Endometrium (tissue), 2 donors: ENCODE measurements around the gene ZNF536.
A peak's percentile ranks its signal among the peaks of the same experiment; 100 is the strongest.
"Not testable (repeated sequence)": the region's sequence is repeated elsewhere in the genome, so short reads cannot be mapped to it uniquely, and the experiment has no call there.

Source experiments
- FAIRE-seq: peaks from 2 replicates; lab custom pipeline; 2012; peaks lifted over from hg19 to GRCh38; lab: Jason Lieb, UNC
- donor health status: control.
- donor health status: control.

Gene ZNF536

DNA sequence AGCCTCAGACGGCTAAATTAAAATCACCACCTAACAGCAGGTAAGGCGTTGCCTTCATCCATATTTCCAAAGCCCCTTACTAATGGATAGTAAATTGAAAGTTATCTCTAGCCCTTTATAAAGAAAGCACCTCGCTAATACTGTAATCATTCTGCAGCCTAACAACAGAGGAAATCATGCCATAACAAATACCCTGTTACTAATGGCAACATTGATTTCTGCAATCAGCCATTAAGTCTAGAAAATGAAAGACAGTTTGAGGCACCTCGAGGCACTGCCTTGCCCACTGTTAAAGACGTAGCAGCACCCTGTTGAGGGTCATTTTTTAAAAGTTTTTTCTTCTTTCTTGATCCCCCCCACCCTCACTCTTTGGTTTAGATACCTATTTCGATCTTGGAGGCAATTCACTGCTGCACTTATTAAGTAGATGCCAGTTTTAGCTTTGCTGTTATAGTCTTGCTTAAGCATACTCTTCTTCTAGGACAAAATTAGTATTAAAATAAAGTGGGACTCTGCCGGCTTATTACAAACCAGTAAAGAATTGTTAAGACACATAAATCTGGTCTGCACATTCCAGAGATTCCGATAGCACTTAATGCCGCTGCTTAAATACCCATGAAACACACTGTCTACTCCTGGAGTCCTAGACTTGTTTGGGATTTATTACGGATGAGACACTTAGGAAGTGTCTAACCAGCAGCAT lies 74.8 kb downstream of the ZNF536 start:
- FAIRE-seq = no peak

DNA sequence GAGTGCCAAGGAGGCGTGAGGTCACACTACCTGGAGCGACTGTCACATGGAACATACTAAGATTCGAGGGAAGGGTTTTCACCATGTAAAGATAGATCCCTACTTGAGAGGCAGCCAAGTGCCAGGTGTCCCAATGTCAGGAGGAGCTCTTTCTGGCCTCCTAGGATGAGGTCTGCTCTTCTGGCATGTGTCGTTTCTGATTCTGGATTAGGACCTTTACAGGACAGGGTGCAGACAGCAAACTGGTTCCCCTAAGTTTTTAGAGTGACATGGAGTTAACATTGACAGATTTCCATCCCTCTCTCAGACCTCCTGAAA lies 75.3 kb downstream of the ZNF536 start:
- FAIRE-seq = no peak

DNA sequence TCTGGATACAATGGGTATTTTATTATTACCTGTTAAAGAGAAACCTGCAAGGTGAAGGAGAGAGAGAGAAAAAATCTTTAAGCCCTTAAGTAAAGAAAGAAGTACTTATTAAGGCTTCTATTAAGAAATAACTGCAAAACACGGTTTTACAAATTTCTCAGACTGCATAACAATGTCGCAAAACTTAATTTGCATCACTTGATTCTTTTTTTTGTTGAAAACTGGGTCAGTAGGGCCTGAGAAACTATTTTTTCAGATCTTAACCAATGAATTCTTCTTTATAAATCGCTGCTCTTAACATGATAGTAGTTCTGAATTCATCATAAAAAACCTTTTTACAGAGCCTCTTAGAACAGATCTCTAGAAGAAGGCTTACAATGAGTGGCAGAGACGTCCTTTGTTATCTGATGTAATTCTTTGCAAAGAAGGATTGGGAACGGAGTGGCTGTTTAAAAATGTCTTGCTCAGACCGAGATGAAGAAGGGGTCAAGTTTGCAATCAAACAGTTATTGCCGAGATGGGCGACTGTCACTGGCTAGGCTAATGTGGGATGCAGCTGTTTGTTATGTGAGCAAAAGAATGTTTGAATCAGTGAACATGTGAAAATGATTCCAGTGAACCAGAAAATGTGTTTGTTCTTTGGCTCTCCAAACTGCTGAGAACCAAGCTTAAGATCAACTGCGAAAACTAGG lies 76.3 kb downstream of the ZNF536 start:
- peak; percentile 12 for FAIRE-seq

DNA sequence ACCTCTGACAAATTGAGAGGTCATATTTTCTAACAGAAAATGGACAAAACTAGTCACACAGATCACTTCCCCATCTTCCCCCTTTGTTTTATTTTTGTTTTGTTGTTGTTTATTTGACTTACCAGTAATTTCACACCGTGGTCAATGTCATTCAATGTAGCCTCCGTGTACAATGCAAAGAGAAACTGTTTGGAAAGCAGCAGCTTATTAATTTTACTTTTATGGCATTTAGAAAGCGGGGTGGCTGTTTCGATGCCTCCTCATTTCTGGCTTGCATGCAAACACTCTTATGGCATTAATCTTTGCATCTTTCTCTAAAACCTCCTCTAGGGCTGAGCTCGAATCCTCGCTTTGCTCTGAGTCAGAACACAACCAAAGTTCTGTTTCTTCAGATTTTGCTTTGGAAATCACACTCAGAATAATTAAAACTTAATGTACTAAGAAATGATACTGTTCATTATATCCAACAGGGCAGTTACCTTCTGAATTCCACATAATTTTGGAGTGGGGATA lies 77.0 kb downstream of the ZNF536 start:
- FAIRE-seq = no peak

DNA sequence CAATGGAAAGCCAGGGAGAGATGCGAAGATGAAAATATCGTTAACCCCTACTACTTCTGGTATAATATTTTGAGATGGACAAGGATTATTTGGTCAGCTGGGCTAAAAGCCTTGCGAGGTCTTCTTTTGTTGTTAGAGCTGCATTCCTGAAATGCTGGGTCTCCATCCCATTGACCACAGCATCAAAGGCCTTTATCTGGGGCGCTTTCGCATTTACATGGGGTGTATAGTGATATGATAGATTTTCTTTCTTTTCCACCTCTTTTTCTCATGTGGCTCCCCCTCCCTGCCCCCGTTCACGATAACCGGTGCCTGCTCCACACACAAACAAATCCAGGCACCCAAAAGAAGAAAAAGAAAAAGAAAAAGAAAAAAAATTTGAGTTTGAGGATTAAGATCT lies 77.5 kb downstream of the ZNF536 start:
- no peak for FAIRE-seq

DNA sequence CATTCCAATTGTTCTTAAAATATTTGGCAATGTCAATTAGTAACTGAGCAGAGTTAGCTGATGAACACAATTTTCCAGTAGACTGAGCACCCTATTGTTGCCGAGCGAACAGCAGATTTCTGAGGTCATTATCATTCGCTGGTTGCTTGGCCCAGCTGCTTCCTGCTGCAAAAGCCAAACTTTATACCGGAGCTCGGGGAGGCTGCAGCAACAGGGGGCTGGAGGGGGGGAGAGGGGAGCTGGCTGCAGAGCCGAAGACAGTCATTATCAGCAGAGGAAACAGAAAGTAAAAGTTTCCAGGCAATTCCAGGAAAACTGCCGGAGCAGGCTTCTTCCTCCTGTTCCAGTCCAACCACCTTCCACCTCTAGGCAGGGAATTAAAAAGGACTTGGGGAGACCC lies 77.9 kb downstream of the ZNF536 start:
- FAIRE-seq = no peak

DNA sequence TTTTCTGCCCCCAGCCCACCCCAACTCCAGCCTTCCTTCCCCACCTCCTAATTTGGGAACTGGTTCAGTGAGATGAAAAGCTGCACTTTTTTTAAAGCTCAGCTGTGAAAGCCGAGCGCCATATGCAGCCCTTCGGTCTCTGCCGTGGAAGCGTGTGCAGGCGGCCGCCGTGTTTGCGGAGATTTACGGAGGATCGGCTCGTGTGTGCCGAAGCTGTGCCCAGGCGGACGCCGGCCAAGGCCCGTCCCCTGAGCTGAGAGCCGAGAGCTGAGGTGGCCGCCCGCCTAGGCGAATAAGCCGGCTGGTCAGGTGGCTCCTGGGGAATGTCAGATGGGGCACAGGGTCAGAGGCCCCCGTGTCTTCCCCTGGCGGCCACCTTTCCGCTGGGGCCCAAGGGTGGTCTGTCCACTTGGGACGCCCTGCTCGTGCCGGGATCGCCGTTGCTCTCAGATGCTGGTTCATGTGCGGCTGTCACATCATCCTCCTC lies 78.7 kb downstream of the ZNF536 start:
- FAIRE-seq = no peak

DNA sequence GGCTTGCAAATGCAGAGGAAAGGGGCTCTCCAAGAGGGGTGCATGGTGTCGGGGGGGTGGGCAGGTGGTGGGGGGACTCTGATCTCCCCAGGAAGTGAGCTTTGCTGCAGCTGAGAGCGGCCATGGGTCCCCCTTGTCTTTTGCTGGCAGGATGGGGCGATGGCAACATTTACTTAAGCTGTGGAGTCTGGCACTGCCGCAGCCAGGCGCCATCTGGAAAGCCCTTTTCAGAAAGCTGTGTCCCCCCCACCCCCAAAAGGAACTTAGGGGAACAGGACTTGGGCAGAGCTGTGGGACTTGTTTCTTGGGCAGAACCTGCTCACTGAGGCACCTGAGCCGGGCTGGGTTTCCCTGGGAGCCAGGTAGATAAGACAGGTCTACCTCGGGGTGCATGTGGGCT lies 80.7 kb downstream of the ZNF536 start:
- no peak for FAIRE-seq

DNA sequence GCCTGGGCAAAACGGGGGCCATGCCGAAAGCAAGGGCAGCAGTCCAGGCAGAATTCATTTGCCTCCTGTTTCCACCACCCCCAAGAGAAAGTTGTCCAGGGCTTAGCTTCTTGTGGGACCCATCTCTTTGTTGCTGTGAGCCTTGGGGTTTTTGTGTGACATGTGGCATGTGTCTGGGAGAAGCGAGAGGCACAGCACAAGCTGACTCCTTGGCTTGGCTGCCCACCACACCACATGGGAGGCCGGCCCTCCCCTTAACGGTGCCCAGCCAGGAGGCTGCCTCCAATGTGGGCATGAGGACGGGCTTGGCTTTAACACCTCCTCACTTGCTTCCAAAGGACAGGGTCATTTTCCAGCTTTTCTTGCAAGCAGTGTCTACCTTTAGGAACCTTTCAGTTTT lies 81.6 kb downstream of the ZNF536 start:
- FAIRE-seq = no peak

DNA sequence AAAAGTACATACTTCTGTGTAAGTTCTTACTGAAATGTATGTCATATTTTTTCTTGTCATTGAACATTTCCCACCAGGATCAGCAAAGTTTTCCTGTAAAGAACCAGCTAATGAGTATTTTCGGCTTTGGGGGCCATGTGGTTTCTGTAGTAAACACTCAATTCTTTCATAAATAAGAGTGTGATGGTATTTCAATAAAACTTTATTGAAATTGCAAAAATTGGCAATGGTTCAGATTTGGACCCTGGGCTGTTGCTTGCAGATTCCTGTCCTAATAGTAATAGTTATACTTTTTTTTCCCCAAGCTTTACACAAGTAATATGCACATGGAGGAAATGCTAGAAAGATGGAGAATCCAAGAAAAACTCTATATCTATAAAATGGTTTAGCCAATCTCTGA lies 83.7 kb downstream of the ZNF536 start:
- FAIRE-seq = no peak

DNA sequence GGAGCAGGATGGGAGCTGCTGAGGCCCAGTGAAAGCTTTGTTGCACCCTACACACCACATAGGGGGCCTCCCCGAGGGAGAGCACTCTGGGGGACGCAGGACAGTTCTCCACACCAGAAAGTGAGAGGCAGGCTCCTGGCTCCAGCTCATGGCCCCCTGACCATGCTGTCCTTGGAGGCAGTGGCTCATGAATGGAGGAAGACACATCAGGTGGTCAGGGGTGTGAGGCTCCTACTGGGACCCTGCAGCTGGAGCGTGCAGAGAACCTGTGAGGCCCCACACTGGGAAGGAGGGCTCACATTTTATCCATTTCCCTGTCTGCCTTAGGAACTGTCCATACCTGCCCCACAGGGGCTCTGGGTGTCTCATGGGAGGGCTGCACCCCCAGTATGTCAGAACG lies 85.3 kb downstream of the ZNF536 start:
- FAIRE-seq = no peak

DNA sequence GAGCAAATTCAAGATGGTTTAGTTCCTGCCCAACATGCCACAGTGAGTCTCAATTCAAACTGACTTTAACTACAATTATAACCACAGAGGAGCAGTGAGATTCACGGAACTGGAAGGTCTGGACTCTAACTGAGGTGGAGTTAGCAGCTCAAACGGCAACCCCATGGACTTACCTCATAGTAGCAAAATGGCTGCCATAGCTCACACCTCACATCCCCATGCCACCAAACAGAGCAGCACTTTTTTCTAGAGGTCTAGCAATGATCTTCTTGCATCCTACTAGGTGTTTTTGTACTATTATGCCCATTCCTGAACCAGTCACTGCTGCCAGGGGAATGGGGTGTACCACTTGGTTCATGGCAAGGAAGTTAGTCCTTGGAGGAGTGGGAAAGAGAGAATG lies 87.7 kb downstream of the ZNF536 start:
- no peak for FAIRE-seq

DNA sequence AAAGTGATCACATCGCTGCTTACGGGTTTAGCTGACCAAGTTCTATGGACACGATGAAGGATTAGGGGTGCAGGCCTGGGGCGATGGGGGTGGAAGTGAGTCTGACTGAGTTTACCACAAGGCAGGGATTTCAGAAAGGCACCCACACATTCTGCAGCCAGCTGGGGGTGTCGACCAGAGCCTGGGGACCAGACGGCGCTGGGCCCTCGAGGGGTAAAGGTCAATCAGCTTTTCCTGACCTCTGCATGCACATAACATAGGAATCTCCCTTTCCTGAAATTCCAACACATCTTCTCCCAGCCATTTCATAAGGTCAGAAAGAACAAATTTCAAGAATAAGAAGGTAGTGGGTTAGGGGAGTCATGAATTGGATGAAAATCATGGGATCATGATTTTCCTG lies 92.0 kb downstream of the ZNF536 start:
- no peak for FAIRE-seq

DNA sequence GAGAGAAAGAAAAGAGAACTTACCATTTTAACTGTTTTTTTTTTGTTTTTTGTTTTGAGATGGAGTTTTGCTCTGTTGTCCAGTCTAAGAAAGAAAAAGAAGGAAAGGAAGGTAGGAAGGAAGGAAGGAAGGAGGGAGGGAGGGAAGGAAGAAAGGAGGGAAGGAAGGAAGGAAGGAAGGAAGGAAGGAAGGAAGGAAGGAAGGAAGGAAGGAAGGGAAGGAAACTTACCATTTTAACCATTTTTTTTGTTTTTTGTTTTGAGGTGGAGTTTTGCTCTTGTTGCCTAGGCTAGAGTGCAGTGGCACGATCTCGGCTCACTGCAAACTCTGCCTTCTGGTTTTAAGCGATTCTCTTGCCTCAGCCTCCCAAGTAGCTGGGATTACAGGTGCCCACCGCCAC lies 94.4 kb downstream of the ZNF536 start:
- not testable (repeated sequence) for FAIRE-seq

DNA sequence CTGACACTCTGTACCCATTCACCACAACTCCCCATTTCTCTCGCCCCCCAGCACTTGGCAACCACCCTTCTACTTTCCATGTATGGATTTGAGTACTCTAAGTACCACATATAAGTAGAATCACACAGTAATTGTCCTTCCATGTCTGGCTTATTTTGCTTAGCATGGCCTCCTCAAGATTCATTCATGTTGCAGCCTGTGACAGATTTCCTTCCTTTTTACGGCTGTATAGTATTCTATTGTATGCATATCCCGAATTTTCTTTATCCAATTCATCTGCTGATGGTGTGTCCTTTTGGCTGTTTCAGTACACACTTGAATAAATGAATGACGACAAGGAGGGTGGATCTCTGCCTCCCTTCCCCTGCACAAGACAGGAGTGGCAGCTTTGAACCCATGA lies 95.1 kb downstream of the ZNF536 start:
- FAIRE-seq = no peak

DNA sequence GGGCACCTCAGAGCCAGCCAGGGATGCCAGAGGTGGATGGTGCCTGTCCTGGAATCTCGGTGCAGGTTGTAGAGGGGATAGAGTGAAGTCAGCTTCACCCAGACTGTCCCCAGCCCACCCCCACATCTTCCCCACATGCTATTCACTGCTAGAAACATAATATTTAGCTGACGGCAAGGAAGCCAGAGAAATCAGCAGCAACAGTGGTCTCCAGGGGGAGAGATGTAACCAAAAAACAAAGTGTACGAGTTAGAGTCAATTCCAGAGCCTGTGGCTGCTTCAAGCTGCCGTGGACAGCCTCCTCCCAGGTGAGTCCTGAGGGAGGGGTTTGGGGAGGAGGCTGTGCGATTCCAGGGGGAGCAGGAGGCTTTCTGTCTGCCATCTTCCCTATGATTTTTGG lies 97.6 kb downstream of the ZNF536 start:
- FAIRE-seq = no peak

DNA sequence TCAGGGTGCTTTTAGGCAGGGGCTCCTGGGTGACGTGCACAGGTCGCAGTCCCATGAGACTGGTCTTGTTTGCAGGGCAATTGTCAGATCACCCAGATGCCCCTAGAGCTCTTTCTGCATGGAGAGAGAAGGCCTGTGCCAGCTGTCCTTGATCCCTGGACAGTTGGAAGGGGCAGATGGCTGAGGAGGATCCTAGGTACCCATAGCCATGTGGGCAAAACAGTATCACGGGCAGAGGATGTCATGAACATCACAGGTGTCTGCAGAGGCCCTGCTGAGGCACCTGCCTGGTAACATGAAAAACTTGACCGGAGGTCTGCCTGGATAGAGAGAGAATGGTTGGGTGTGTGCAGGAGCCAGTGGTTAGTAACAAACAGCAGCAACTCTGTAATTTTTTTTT lies 99.3 kb downstream of the ZNF536 start:
- no peak for FAIRE-seq

DNA sequence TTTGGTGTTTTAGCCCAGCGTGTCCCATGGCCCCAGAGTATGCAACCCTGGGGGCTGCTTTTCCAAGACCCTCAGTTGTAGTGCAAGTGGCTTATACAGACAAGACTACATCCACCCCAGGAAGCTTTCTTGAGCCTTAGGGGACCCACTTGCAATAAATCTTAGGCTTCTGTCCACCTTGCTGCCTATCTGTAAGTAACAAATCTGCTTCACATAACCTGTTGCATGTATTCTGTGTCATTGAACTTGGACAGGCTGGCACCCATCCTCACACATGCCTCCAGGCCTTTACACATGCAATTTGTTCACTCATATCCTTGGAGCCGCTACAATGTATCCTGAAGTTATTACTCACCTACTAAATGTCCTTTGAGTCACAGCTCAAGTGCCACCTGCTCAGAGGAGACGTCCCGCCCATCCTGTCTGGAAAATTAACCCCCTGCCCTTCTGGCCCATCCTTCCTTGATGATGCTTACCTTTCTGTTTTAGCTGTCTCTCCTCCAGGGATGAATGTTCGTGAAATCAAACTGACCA lies 101.2 kb downstream of the ZNF536 start:
- no peak for FAIRE-seq

DNA sequence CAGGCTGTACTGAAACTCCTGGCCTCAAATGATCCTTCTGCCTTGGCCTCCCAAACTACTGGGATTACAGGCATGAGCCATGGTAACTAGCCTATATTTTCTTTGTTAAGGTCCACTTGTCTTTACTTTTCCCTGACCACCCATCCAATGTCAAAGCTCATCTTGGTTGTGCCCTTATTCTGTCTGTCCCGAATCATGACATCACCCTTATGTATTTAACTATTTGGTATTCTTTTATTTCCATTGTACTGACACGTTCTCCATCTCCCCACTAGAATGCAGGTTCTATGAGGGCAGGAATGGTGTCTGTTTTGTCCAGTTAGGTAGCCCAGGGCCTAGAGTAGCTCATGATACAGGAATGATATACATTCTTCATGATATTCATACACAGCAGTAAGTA lies 104.8 kb downstream of the ZNF536 start:
- no peak for FAIRE-seq

DNA sequence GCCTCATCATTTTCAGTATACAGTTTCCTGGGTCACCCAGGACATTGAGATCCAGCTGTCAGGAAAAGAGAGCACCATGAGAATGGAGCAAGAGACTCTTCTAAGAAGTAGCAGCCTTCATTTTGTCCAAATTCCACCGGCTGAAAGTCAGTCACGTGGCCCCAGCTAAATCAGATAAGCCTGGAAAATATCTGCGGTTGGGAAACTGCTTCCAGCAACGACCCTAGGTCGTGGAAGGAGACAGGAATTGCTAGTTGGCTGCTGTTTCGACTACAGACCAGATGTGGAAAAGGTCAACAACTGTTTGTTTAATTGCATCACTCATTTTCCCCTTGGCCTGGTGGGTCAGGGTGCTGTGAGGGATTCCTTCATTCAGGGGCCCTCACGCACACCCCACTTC lies 107.0 kb downstream of the ZNF536 start:
- peak; percentile 43 for FAIRE-seq

DNA sequence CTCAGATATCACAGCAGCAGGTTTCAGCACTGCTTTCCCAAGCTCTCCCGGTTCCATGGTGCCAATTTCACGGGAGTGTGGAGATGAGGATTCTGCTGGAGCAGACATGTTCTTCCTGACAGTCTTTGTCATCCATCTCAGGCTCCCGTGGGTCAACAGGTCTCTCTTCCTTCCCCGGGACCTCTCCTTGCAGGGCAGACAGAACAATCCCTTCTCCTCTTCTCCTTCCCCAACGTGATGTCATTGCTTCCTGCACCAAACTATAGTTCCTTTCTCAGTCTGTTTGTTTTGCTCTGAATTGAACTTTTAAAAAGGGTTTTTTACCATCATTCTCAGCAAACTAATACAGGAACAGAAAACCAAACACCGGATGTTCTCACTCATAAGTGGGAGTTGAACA lies 107.9 kb downstream of the ZNF536 start:
- no peak for FAIRE-seq

DNA sequence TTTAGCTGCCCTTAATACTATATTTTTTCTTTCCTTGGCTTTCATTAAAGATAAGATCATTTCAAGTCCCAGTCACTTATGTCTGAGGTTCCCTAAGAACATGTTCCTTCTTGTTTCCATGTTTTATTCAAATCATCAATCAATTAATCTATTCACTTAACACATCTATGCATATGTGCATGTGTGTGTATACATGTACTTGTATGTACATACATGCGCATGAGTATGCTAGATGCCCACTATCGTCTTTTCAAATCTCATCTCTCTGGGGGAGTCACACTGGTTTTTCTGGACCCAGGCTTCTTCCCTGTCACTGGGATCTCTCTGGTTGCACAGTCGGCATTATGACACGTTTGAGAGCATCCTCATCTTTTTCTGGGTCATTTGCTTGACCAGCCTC lies 108.9 kb downstream of the ZNF536 start:
- FAIRE-seq = no peak

DNA sequence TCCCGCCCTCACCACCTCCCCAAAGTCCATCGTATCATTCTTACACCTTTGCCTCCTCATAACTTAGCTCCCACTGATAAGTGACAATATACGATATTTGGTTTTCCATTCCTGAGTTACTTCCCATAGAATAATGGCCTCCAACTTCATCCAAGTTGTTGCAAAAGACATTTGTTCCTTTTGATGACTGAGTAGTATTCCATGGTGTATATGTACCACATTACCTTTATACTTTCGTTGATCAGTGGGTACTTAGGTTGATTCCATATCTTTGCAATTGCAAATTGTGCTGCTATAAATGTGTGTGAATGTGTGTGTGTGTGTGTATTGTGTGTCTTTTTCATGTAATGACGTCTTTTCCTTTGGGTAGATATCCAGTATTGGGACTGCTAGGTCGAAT lies 109.6 kb downstream of the ZNF536 start:
- no peak for FAIRE-seq

DNA sequence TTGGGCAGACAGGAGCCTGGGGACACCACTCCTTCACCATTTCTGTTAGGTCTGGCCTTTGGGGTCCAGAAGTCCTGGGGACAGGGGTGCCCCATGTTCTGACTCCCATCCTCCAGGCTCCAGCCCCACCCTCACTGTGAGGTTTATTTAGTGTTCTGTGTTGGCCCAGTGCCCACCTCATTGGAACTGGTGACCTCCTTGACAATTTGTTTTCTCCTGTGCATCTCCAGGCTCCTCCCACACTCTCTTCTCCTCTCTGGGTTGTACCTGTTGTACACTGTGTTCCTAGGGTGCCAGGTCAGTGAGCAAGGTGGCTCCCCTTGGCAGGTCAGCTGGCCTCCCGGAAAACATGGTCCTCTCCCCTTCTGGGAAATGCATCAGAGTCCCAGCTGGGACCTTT lies 110.8 kb downstream of the ZNF536 start:
- no peak for FAIRE-seq
